H1 (cell line): ENCODE measurements around the gene SHC3. TPM values are rescaled to one million over a fixed set of nuclear protein-coding genes. Genes with fewer than 3 reads are reported as not detected.

Experiments used
- CHD7 ChIP-seq: fragments of 300-600 bp; sonication (generic); IDR thresholded peaks from 2 replicates; pipeline ENCODE4 v1.7.1; 2012; ENCODE audit warnings: low read length, moderate library complexity, mild to moderate bottlenecking, inconsistent platforms; ENCODE audit not compliant: insufficient replicate concordance
- EGR1 ChIP-seq: IDR thresholded peaks from 2 replicates; pipeline ENCODE4 v1.6.1; 2011; ENCODE audit warnings: low read depth, low read length, borderline replicate concordance
- NANOG ChIP-seq: IDR thresholded peaks from 2 replicates; pipeline ENCODE4 v1.6.1; 2011; ENCODE audit warnings: low read length, low read depth, mild to moderate bottlenecking, inconsistent platforms; ENCODE audit not compliant: insufficient read depth, poor library complexity, severe bottlenecking
- polyA plus RNA-seq, 7 experiments: library from polyadenylated mRNA; depleted of rRNA in 3 of 7; stranded (reverse) in 5 of 7; unstranded in 2 of 7; fragments of >200 nt in 5 of 7; fragments of 200-250 nt in 2 of 7; gene quantifications; 1 replicate in 5 of 7; 2 replicates in 1 of 7; 4 replicates in 1 of 7; pipeline versions ENCODE4 v1.2.1 to v1.2.3, GENCODE V29; 2011 to 2013; ENCODE audit warnings: missing spikeins in 2 of 7, mixed read lengths in 2 of 7
- total RNA-seq: library from RNA; stranded (reverse); fragmentation: NEBNext Ultra II Directional; extraction: Animal tissue kit (Norgen Biotek cat#: 25700); gene quantifications from 2 replicates; pipeline ENCODE4 v1.2.1, GENCODE V29; 2021

The SHC3 gene
- total and polyA plus RNA-seq, 2 of the 8 experiments (the other 6 are each of a cell fraction or from before 2014, with no cell fraction given): 1.4 to 7.1 TPM

GRCh38 chr9:89160806-89161205 lies 17.8 kb downstream of the SHC3 start (continued):
- TF ChIP-seq CHD7: no peak
- TF ChIP-seq EGR1: no peak
- TF ChIP-seq NANOG: no peak
- TF ChIP-seq, all 59 proteins: peak for 0
